Stimulated activated CD4-positive, alpha-beta T cell treated with anti-CD3 and anti-CD28 coated beads, TNF-alpha, amount 100 ng/mL, for 1 hour (primary cell): Measurements from ENCODE around the gene MDH1B.
"Not testable (repeated sequence)": the region's sequence is repeated elsewhere in the genome, so short reads cannot be mapped to it uniquely, and the experiment has no call there.

ENCODE experiments used
- DNase-seq, 3 donors: peaks; one replicate each; pipeline ENCODE4 v3.0.0-alpha.2; 2020; ENCODE audit warnings: low read depth in 3 of 3, low spot score in 1 of 3

Gene MDH1B

GRCh38 chr2:206774871-206775270, 9.7 kb upstream of the MDH1B start:
- no peak for DNase-seq

DNA sequence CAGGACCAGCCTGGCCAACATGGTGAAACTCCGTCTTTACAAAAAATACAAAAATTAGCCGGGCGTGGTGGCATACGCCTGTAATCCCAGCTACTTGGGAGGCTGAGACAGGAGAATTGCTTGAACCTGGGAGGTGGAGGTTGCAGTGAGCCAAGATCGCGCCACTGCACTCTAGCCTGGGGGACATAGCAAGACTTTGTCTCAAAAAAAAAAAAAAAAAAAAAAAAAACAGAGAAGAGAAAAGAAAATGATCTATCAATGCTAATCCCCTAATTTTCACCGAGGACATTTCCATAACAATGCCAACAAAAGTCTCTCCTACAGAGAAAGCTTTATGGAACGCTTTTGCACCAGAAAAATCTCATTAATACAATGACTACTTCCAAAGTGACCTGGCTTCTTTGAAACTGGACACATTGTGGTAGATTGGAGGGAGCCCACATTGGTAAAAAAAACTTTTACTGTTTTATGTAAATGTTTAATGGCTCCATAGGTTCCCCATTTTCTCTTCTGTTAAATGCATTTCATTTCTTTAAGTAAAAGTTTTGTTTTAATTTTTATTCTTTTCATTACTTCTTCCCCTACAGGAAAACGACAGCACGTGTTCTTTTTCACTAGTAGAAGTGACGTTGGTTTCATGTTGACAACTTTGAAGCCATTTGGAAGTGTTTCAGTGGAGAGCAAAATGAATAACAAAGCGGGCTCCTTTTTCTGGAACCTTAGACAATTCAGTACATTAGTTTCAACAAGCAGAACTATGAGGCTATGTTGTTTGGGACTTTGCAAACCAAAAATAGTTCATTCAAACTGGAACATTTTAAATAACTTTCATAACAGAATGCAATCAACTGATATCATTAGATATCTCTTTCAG, 1.2 kb upstream of the MDH1B start:
- DNase-seq = no peak

GRCh38 chr2:206764673-206765241, 371 bp downstream of the MDH1B start:
- DNase-seq = no peak

- DNase-seq = no peak
Measured at GRCh38 chr2:206756816-206757215, 8.3 kb downstream of the MDH1B start.

DNA sequence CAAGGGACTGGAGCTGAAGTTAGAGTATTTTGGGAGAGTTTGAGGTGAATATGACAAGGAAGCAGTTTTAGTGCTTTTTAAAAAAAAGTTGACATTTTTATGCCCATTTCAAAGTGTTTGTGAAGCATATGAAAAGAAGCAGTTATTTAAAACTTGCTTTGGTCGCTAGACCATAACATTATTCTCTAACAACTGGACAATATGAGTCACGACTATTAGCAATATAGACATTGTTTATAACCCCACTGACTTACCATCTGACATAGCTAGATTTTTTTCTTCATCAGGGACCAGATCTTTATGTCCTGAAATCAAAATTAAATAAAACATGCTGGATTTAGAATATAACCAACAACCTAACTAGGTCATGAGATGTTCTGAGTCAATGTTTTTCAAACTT, 24.3 kb downstream of the MDH1B start:
- no peak for DNase-seq

DNA sequence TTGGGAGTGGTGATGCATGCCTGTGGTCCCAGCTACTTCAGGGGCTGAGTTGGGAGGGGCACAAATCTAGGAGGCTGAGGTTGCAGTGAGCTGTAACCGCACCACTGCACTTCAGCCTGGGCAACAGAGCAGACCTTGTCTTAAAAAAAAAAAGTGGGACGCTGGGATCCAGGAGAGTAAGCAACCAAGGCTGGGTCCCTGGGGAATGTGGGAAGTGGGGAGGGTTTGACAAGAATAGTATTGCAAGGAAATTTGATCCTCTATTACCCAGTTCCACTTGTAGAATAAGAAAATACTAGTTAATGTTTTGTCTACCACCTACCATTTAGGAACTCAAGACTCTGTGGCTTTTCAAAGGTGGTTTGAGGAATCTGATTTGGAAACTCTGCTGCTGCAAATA, 25.9 kb downstream of the MDH1B start:
- no peak for DNase-seq

GRCh38 chr2:206736935-206737334, 28.2 kb downstream of the MDH1B start:
- DNase-seq = no peak

DNA sequence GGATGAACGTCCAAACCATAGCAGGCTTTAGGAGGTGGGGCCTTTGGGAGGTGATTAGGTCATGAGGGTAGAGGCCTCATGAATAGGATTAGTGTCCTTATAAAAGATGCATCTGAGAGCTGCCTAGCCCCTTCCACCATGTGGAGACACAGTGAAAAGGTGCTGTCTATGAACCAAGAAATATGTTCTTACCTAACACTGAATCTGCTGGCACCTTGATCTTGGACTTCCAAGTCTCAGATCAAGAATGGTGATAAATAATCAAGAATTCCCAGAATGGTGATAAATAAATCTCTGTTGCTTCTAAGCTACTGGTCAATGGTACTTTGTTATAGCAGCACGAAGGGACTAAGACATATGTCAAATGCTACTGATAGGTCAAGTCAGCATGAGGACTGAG, 31.8 kb downstream of the MDH1B start:
- no peak for DNase-seq

- no peak for DNase-seq
Measured at GRCh38 chr2:206728277-206729199, 36.6 kb downstream of the MDH1B start.

DNA sequence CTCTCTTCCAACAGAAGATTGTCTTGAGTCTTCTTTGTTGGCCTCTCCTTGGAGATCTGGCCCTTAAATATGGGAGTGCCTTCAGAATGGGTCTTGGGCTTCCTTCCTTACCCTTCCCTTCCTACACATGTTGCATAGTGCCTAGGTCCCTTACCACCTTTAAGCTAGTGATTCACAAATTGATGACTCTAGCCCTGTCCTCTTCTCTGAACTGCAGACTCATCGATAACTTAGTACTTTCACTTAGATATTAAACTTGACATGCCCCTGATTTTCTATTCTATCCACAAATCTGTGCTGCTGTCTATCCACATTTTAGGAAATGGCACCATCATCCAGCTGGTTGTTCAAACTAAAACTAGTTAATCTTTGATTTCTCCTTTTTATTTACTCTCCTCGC, 37.8 kb downstream of the MDH1B start:
- no peak for DNase-seq

DNA sequence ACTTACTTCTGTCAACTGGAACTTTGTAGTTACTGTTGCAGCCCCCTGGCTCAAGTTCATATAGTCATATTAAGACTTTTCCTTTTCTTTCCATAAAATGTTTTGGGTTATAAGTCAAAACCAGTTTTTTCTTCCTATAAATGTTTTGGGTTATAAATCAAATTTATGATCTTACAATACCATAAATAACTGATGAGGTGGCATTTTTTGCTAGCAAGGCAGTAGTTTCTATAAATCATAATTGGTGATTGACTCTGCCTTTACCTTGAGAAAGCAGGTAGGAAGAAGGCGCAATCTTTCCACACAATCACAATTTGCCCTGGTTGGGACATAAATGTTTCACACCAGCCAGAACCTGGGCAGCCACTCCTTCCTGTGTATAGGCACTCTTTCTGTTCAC, 41.8 kb downstream of the MDH1B start:
- DNase-seq = no peak

DNA sequence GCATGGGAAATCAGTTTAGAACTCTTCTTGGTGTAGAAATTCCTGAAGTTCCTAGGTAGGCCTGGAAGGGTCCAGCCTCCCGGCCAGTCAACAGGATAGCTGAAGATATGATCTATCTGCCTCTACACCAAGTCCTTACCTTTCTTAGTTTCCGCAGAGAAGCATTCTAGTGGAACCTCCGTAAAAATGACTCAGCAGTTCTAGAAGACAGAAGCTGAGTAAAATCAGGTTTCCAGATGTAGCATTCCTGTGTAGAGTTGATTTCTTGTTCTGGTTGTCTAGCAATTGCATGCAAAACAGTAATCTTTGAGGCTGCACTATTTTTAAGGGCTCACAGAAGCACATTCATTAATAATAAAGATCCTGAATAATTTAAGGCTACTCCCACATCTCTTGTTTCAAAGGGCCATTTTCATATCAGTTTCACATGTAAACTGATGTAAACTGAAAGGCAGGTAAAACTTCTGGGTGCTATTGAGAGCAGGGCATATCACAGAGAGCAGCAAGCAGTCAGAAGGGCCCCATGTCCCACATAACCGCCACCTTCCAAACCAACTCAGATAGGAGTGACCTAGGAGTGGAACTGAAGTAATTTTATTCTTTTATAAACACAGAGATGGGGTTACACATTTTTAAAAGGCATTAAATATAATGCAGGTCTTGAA, 43.7 kb downstream of the MDH1B start:
- no peak for DNase-seq

- no peak for DNase-seq
Measured at GRCh38 chr2:206718296-206718695, 46.8 kb downstream of the MDH1B start, which contains the start of gene DYTN. Gene DYTN, minus strand, starts transcription at chr2:206718396. Its CDS starts 117 bp downstream, at chr2:206718279.

GRCh38 chr2:206716623-206717022, 48.5 kb downstream of the MDH1B start:
- no peak for DNase-seq

GRCh38 chr2:206715183-206715582, 49.9 kb downstream of the MDH1B start:
- not testable (repeated sequence) for DNase-seq

- no peak for DNase-seq
Measured at GRCh38 chr2:206713746-206714145, 51.4 kb downstream of the MDH1B start.

- no peak for DNase-seq
Measured at GRCh38 chr2:206708286-206708685, 56.8 kb downstream of the MDH1B start.

DNA sequence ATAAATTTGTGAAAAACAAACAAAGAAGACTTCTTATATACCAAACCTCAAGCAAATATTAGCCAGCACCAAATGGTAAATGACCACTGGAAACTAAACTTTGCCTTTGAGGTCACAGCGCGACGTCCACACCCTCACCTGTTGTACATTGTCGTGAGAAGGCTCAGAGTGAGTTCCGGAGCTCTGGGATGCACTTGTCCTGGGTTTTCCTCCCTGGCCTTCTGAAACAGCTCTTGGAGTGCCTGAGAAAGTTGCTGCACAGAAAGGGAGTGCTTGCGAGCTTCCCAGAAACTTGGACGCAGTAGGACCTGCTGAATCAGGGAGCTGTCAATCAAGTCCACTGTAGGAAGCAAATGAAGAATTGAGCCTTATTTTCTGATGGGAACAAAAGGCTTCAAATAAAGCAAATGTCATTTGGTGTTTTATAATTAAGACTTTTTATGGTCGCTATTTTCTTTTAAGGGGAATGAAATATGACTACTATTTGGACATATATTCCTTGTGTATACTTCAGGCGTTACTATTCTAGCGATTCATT, 57.9 kb downstream of the MDH1B start:
- DNase-seq = no peak

DNA sequence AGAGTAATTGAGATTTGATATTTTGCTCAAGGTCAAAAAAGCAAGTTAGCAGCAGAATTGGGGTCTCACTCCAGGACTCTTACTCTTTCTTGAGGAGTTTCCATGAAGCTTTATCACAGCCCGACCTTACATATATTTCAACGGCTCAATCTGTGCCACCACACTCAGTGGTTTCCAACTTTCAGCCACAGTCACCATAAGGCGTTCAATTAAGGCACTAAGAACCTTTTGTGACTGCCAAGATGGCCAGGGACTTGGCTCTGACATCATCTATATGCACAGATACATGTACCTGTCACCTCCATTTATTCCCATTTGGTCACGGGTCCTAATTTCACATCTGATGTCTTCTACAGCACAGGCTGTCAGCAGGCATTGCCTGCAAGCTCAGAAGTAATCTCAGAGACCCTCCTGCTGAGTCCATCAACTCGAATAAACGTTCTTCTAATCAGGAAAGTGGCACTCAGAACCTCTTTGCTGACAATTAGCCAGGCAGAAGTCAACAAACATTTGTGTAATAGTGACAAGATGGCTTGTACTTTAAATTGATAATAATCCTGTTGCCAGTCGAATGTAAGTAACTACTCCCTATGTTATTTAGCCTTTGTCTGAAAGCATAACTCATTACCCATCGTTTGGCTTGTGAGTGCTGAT, 63.0 kb downstream of the MDH1B start:
- no peak for DNase-seq

- DNase-seq = no peak
Measured at GRCh38 chr2:206700156-206700555, 65.0 kb downstream of the MDH1B start.
